HL-60 (cell line): Measurements from ENCODE around the gene MAPT.
A peak's percentile ranks its signal among the peaks of the same experiment; 100 is the strongest.
"Not testable (repeated sequence)": the region's sequence is repeated elsewhere in the genome, so short reads cannot be mapped to it uniquely, and the experiment has no call there.

Experiments used
- DNase-seq, 2 experiments: peaks; one replicate each; pipeline ENCODE4 v3.0.0-alpha.2; 2010 to 2020; ENCODE audit warnings: low read depth in 1 of 2, low spot score in 1 of 2
- H3K27ac ChIP-seq: fragments of 250-450 bp; sonication (Bioruptor Pico); replicated peaks from 2 replicates; pipeline ENCODE4 v1.5.1; 2020; ENCODE audit warnings: mild to moderate bottlenecking, moderate library complexity
- H3K27me3 ChIP-seq: fragments of 250-450 bp; sonication (Bioruptor Pico); 2 replicates; pipeline ENCODE4 v1.5.1; 2021; ENCODE audit warnings: mild to moderate bottlenecking, moderate library complexity; ENCODE audit not compliant: insufficient read depth, poor library complexity, severe bottlenecking
- H3K4me3 ChIP-seq: replicated peaks from 2 replicates; pipeline ENCODE4 v1.5.1; 2011; ENCODE audit warnings: mild to moderate bottlenecking, control low read depth, low read length; ENCODE audit not compliant: insufficient read depth
- GABPA ChIP-seq: IDR thresholded peaks from 2 replicates; pipeline ENCODE4 v1.6.1; 2012; ENCODE audit warnings: low read depth
- POLR2AphosphoS5 ChIP-seq: IDR thresholded peaks from 2 replicates; pipeline ENCODE4 v1.6.1; 2012; ENCODE audit warnings: low read depth
- SPI1 ChIP-seq: IDR thresholded peaks from 2 replicates; pipeline ENCODE4 v1.6.1; 2012; ENCODE audit warnings: low read depth, mild to moderate bottlenecking, borderline replicate concordance
- TF ChIP-seq, protein P1 (sequence below): IDR thresholded peaks from one replicate; pipeline ENCODE4 v1.5.1; 2011; ENCODE audit warnings: low read length, control low read depth, inconsistent platforms; ENCODE audit not compliant: insufficient read depth
- TF ChIP-seq, protein P2 (sequence below): IDR thresholded peaks from 2 replicates; pipeline ENCODE4 v1.6.1; 2012; ENCODE audit warnings: low read depth; ENCODE audit not compliant: insufficient replicate concordance

The MAPT gene

GRCh38 chr17:46013127-46013501 lies 118.8 kb downstream of the MAPT start:
- no peak for DNase-seq
- Histone ChIP-seq H3K27ac (no peak overlapping the region), H3K4me3 (no peak overlapping the region), H3K27me3 (no peaks in the 10 kb centered on the region)
- no peak for TF ChIP-seq GABPA
- TF ChIP-seq, protein P1, sequence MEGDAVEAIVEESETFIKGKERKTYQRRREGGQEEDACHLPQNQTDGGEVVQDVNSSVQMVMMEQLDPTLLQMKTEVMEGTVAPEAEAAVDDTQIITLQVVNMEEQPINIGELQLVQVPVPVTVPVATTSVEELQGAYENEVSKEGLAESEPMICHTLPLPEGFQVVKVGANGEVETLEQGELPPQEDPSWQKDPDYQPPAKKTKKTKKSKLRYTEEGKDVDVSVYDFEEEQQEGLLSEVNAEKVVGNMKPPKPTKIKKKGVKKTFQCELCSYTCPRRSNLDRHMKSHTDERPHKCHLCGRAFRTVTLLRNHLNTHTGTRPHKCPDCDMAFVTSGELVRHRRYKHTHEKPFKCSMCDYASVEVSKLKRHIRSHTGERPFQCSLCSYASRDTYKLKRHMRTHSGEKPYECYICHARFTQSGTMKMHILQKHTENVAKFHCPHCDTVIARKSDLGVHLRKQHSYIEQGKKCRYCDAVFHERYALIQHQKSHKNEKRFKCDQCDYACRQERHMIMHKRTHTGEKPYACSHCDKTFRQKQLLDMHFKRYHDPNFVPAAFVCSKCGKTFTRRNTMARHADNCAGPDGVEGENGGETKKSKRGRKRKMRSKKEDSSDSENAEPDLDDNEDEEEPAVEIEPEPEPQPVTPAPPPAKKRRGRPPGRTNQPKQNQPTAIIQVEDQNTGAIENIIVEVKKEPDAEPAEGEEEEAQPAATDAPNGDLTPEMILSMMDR, result no peak
- no peak for TF ChIP-seq SPI1
- TF ChIP-seq, protein P2, sequence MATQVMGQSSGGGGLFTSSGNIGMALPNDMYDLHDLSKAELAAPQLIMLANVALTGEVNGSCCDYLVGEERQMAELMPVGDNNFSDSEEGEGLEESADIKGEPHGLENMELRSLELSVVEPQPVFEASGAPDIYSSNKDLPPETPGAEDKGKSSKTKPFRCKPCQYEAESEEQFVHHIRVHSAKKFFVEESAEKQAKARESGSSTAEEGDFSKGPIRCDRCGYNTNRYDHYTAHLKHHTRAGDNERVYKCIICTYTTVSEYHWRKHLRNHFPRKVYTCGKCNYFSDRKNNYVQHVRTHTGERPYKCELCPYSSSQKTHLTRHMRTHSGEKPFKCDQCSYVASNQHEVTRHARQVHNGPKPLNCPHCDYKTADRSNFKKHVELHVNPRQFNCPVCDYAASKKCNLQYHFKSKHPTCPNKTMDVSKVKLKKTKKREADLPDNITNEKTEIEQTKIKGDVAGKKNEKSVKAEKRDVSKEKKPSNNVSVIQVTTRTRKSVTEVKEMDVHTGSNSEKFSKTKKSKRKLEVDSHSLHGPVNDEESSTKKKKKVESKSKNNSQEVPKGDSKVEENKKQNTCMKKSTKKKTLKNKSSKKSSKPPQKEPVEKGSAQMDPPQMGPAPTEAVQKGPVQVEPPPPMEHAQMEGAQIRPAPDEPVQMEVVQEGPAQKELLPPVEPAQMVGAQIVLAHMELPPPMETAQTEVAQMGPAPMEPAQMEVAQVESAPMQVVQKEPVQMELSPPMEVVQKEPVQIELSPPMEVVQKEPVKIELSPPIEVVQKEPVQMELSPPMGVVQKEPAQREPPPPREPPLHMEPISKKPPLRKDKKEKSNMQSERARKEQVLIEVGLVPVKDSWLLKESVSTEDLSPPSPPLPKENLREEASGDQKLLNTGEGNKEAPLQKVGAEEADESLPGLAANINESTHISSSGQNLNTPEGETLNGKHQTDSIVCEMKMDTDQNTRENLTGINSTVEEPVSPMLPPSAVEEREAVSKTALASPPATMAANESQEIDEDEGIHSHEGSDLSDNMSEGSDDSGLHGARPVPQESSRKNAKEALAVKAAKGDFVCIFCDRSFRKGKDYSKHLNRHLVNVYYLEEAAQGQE, result no peak
- TF ChIP-seq POLR2AphosphoS5, result no peak

DNA sequence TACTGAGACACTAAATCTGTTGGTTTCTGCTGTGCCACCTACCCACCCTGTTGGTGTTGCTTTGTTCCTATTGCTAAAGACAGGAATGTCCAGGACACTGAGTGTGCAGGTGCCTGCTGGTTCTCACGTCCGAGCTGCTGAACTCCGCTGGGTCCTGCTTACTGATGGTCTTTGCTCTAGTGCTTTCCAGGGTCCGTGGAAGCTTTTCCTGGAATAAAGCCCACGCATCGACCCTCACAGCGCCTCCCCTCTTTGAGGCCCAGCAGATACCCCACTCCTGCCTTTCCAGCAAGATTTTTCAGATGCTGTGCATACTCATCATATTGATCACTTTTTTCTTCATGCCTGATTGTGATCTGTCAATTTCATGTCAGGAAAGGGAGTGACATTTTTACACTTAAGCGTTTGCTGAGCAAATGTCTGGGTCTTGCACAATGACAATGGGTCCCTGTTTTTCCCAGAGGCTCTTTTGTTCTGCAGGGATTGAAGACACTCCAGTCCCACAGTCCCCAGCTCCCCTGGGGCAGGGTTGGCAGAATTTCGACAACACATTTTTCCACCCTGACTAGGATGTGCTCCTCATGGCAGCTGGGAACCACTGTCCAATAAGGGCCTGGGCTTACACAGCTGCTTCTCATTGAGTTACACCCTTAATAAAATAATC lies 119.3 kb downstream of the MAPT start:
- Histone ChIP-seq H3K27ac (no peak overlapping the region), H3K27me3 (no peaks in the 10 kb centered on the region), H3K4me3 (no peak overlapping the region)
- DNase-seq, result no peak
- TF ChIP-seq, protein P2, result no peak
- TF ChIP-seq, protein P1, result no peak
- TF ChIP-seq GABPA, result no peak
- TF ChIP-seq POLR2AphosphoS5, result no peak
- TF ChIP-seq SPI1, result no peak

DNA sequence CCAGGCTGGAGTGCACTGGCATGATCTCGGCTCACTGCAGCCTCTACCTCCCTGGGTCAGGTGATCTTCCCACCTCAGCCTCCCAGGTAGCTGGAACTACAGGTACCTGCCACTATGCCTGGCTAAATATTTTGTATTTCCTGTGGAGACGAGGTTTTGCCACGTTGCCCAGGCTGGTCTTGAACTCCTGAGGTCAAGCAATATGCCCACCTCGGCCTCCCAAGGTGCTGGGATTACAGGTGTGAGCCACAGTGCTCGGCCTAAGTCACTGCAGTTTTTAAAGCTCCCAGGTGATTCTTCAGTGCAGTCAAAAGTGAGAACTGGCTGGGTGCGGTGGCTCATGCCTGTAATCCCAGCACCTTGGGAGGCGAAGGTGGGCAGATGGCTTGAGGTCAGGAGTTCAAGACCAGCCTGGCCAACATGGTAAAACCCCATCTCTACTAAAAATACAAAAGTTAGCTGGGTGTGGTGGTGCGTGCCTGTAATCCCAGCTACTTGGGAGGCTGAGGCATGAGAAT lies 125.1 kb downstream of the MAPT start:
- not testable (repeated sequence) for H3K27ac ChIP-seq, DNase-seq, H3K4me3 ChIP-seq, H3K27me3 ChIP-seq

- H3K27ac ChIP-seq, result no peak overlapping the region; the same call in 1 of the 2 replicates
- DNase-seq, result peak in 1 of 2 experiments; percentile 32
- TF ChIP-seq SPI1 (peak; percentile 89), GABPA (no peak)
- H3K27me3 ChIP-seq, result no peaks in the 10 kb centered on the region
- H3K4me3 ChIP-seq, result no peak overlapping the region
Measured at GRCh38 chr17:46020023-46020761, 125.8 kb downstream of the MAPT start.
